Spinal cord (tissue), 10 donors: ENCODE measurements around the gene SLC46A1. TPM values are rescaled to one million over a fixed set of nuclear protein-coding genes. Genes with fewer than 3 reads are reported as not detected.

Source experiments
- DNase-seq, 6 donors: peaks; one replicate each; pipeline versions ENCODE4 v3.0.0 to v3.0.0-alpha.2; 2013 to 2015; ENCODE audit warnings: low spot score in 6 of 6, low read depth in 4 of 6
- H3K27ac ChIP-seq: one replicate; pipeline ENCODE4 v1.5.1; 2013; ENCODE audit warnings: low read depth, low read length, control low read depth
- H3K27me3 ChIP-seq: one replicate; pipeline ENCODE4 v1.6.1; 2013; ENCODE audit warnings: low read length; ENCODE audit not compliant: control insufficient read depth, insufficient read depth
- H3K36me3 ChIP-seq: one replicate; pipeline ENCODE4 v1.6.1; 2013; ENCODE audit warnings: low read length; ENCODE audit not compliant: control insufficient read depth, insufficient read depth
- H3K4me1 ChIP-seq: one replicate; pipeline ENCODE4 v1.6.1; 2013; ENCODE audit warnings: low read length; ENCODE audit not compliant: control insufficient read depth, insufficient read depth
- H3K4me3 ChIP-seq: one replicate; pipeline ENCODE4 v1.5.1; 2013; ENCODE audit warnings: low read depth, low read length, control low read depth
- H3K9me3 ChIP-seq: one replicate; pipeline ENCODE4 v1.6.1; 2013; ENCODE audit warnings: low read length; ENCODE audit not compliant: control insufficient read depth, insufficient read depth
- WGBS: methylation state at CpG from one replicate; pipeline ENCODE4 v1.1.5; 2013; ENCODE audit warnings: missing lambda C conversion rate; ENCODE audit not compliant: insufficient coverage; 5-methylcytosine and 5-hydroxymethylcytosine counted together
- polyA plus RNA-seq, 2 donors: library from polyadenylated mRNA; unstranded; fragments of 120-200 nt; gene quantifications; one replicate each; pipeline ENCODE4 v1.2.1, GENCODE V29; 2013; ENCODE audit not compliant: insufficient read length in 2 of 2
- total RNA-seq, 2 donors: library from RNA; depleted of rRNA in 1 of 2; stranded (reverse); fragments of 120-200 nt in 1 of 2; fragments of >200 nt in 1 of 2; gene quantifications; one replicate each; pipeline versions ENCODE4 v1.2.3 to v1.2.4, GENCODE V29; 2013 to 2014
- donor health status: healthy.

SLC46A1 gene
- total and polyA plus RNA-seq, 4 donors = 10.2 to 32.5 (median 22.0) TPM

GRCh38 chr17:28404812-28405570, 1.0 kb downstream of the SLC46A1 start:
- WGBS = 29% methylated on average over 29 of the region's 33 CpGs
- DNase-seq = peak in 2 of 6 donors; percentile 42 to 53
- peaks cover 25% of the 10 kb centered on the region for H3K4me1 ChIP-seq

GRCh38 chr17:28404461-28404811, 1.6 kb downstream of the SLC46A1 start:
- Histone ChIP-seq H3K27ac (no peak overlapping the region), H3K27me3 (no peaks in the 10 kb centered on the region), H3K36me3 (peaks cover 17% of the 10 kb centered on the region), H3K4me1 (peaks cover 25% of the 10 kb centered on the region), H3K9me3 (no peaks in the 10 kb centered on the region), H3K4me3 (no peak overlapping the region)
- WGBS = 92% methylated on average over 4 of the region's 5 CpGs
- DNase-seq = no peak

More at GRCh38 chr17:28404812-28405570, 1.0 kb downstream of the SLC46A1 start:
- Histone ChIP-seq H3K27me3 (no peaks in the 10 kb centered on the region), H3K4me3 (peak overlapping the region; percentile 70), H3K9me3 (no peaks in the 10 kb centered on the region), H3K27ac (no peak overlapping the region), H3K36me3 (peaks cover 11% of the 10 kb centered on the region)

DNA sequence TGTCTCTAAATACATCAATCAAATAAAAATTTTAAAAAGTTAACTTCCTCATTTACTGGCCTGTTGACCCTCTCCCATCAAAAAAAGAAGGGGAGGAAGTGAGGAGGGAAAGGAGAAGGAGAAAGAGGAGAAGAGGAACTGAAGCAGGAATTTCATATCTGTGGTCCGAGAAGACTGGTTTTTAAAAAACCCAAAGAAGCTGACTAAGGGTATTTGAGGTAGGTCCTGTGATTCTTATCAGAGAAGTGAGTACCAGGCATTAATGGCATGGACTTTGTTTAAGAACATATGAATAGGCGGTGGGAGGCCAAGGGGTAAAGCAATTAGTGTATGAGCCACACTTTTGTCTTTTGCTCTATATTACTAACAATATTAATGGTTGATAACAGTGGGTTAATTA, 2.0 kb downstream of the SLC46A1 start:
- H3K27ac ChIP-seq = no peak overlapping the region
- peaks cover 25% of the 10 kb centered on the region for H3K4me1 ChIP-seq
- 100% methylated on average over 1 of the region's 2 CpGs for WGBS
- no peaks in the 10 kb centered on the region for H3K9me3 ChIP-seq
- no peaks in the 10 kb centered on the region for H3K27me3 ChIP-seq
- no peak for DNase-seq
- peaks cover 21% of the 10 kb centered on the region for H3K36me3 ChIP-seq
- no peak overlapping the region for H3K4me3 ChIP-seq

GRCh38 chr17:28402844-28403243, 3.2 kb downstream of the SLC46A1 start:
- H3K36me3 ChIP-seq = peaks cover 32% of the 10 kb centered on the region
- DNase-seq = no peak
- WGBS = 81% methylated on average over 6 of the region's 6 CpGs
- no peak overlapping the region for H3K27ac ChIP-seq
- no peak overlapping the region for H3K4me3 ChIP-seq
- no peaks in the 10 kb centered on the region for H3K27me3 ChIP-seq
- H3K4me1 ChIP-seq = peaks cover 25% of the 10 kb centered on the region
- no peaks in the 10 kb centered on the region for H3K9me3 ChIP-seq

GRCh38 chr17:28402224-28402630, 3.8 kb downstream of the SLC46A1 start:
- H3K9me3 ChIP-seq = no peaks in the 10 kb centered on the region
- H3K27me3 ChIP-seq = no peaks in the 10 kb centered on the region
- WGBS = 40% methylated on average over 2 of the region's 3 CpGs
- H3K4me3 ChIP-seq = no peak overlapping the region
- peaks cover 25% of the 10 kb centered on the region for H3K4me1 ChIP-seq
- no peak overlapping the region for H3K27ac ChIP-seq
- peaks cover 38% of the 10 kb centered on the region for H3K36me3 ChIP-seq
- DNase-seq = no peak

DNA sequence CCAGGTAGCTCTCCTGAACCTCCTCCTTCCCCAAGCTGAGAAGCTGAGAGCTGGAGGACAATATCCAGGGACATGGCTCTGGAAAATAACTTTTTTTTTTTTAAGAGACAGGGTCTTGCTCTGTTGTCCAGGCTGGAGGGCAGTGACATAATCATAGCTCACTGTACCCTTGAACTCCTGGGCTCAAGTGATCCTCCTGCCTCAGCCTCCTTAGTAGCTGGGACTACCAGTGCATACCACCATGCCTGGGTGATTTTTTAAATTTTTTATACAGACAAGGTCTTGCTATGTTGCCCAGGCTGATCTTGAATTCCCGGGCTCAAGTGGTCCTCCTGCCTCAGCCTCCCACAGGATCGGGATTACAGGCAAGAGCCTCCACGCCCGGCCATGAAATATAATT, 6.2 kb downstream of the SLC46A1 start:
- Histone ChIP-seq H3K36me3 (peaks cover 60% of the 10 kb centered on the region), H3K9me3 (no peaks in the 10 kb centered on the region), H3K4me1 (peaks cover 6% of the 10 kb centered on the region), H3K27ac (no peak overlapping the region), H3K27me3 (no peaks in the 10 kb centered on the region), H3K4me3 (no peak overlapping the region)
- no peak for DNase-seq
- 100% methylated on average over 2 of the region's 4 CpGs for WGBS

DNA sequence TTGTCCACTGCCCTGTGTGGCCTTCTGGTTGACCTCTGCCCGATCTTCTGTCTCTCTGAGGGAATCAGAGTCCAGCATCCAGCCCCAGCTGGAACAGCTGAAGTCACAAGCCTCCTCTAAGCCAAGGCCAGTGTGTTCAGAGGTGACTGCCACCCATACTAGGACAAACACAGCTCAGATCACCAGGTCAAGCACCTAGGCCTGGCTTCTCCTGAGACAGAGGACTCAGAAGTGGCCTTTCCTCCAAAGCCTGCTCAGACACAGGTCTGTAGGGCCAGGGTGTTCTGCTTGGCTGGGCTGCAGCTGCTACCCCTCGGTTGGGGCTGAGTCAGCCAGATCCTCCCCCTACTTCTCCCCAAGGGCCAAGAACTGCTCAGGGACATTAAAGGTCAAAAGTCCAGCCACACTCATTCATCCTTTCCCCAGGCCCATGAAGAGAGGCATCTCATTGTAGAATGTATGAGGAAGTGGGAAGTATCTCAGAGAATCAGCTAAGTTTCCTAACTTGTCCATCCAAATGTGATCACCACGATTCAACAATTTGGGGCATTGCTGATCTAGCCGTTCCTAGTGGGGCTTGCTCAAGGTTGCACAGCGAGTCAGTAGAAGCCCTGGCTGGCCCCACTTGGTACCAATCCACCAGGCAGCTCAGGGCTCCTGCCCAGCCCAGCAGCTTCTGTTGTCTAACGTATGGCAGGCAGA, 7.6 kb downstream of the SLC46A1 start:
- H3K27ac ChIP-seq = no peak overlapping the region
- DNase-seq = no peak
- 81% methylated on average over 5 of the region's 6 CpGs for WGBS
- H3K4me3 ChIP-seq = no peak overlapping the region
- no peaks in the 10 kb centered on the region for H3K4me1 ChIP-seq
- H3K27me3 ChIP-seq = no peaks in the 10 kb centered on the region
- peaks cover 67% of the 10 kb centered on the region for H3K36me3 ChIP-seq
- no peaks in the 10 kb centered on the region for H3K9me3 ChIP-seq

DNA sequence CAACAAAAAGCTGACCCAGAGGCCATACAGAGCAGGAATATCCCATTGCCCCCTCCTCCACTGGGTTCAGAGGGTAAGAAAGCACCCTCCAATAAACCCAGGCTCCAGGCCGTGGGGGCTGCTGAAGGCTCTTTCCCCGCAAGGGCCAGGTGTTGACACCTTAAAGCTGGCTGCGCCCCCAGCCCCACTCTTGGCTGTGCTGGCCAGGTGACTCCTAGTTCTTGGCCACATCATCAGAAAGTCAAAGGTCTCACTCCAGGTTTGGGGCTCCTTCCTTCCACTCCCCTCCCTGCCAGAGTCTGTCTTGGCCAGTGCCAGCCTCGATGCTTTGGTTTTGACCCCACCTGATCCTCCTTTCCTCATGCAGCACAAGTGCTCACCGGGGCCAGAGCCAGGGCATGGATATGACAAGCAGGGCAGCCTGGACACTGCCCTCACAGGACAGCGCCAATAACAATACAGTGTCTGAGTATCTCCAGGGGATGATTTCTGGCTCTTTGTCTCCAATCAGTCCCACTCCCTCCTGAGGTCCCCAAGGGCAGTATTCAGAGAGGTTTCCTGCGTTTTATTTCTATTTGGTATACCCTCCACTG, 8.2 kb downstream of the SLC46A1 start:
- H3K27me3 ChIP-seq = no peaks in the 10 kb centered on the region
- H3K36me3 ChIP-seq = peaks cover 71% of the 10 kb centered on the region
- 74% methylated on average over 7 of the region's 7 CpGs for WGBS
- H3K4me1 ChIP-seq = no peaks in the 10 kb centered on the region
- H3K27ac ChIP-seq = no peak overlapping the region
- H3K9me3 ChIP-seq = no peaks in the 10 kb centered on the region
- no peak overlapping the region for H3K4me3 ChIP-seq
- DNase-seq = no peak

- 85% methylated on average over 2 of the region's 3 CpGs for WGBS
- Histone ChIP-seq H3K27ac (no peak overlapping the region), H3K4me3 (no peak overlapping the region), H3K36me3 (peaks cover 75% of the 10 kb centered on the region), H3K27me3 (no peaks in the 10 kb centered on the region), H3K4me1 (no peaks in the 10 kb centered on the region), H3K9me3 (no peaks in the 10 kb centered on the region)
- no peak for DNase-seq
Observed at GRCh38 chr17:28397275-28397674, 8.7 kb downstream of the SLC46A1 start.
